ENCODE results near the gene ZNF268.
"Not testable (repeated sequence)": the region's sequence is repeated elsewhere in the genome, so short reads cannot be mapped to it uniquely, and the experiment has no call there.

The ZNF268 gene

DNA sequence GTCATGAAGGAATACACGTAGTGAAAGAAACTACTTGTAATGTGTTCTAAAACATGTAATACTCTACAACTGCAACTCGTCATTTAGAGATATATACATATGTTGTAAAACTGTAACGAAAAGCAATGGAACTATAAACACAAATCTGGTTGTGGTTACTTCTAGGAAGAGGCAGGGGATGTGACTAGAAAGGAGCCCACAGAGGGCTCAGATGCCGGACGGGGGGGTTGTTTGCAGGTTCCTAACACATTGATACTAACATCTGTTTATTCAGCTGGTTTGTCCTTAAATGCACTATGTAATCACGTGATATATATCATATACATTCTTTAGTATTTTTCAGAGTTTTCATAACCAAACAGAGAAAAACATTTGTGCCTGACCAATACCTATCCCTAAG is 70.4 kb downstream of the ZNF268 start:
- Histone ChIP-seq H3K4me1 (ENCODE audit: control insufficient read depth, insufficient read depth, low read length) (no peaks in the 10 kb centered on the region), H3K9me3 (ENCODE audit: control insufficient read depth, insufficient read depth, low read length) (peaks cover 3% of the 10 kb centered on the region; the same call in 1 of the 2 replicates), H3K27ac (ENCODE audit: low read length) (no peak overlapping the region), H3K4me3 (ENCODE audit: low read length) (no peak overlapping the region), H3K27me3 (ENCODE audit: control insufficient read depth, insufficient read depth, low read length) (no peaks in the 10 kb centered on the region), H3K36me3 (ENCODE audit: control insufficient read depth, insufficient read depth, low read length) (no peaks in the 10 kb centered on the region)
- no CpG with 5 or more reads among the region's 6 CpGs for WGBS (ENCODE audit: insufficient coverage, insufficient read length)
- DNase-seq (ENCODE audit: low read depth, low spot score), result no peak

DNA sequence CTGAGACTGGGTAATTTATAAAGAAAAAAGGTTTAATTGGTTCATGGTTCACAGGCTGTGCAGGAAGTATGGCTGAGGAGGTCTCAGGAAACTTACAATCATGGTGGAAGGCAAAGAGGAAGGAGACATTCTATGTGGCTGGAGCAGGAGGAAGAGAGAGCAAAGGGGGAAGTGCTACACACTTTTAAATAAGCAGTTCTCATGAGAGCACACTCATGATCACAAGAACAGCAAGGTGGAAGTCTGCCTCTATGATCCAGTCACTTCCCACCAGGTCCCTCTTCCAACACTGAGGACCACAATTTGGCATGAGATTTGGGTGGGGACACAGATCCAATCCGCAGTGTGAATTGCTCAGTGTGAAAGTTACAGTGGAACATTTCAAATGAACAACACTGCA is 74.5 kb downstream of the ZNF268 start:
- H3K27ac ChIP-seq (ENCODE audit: low read length); H3K4me3 ChIP-seq (ENCODE audit: low read length); H3K9me3 ChIP-seq (ENCODE audit: control insufficient read depth, insufficient read depth, low read length); H3K4me1 ChIP-seq (ENCODE audit: control insufficient read depth, insufficient read depth, low read length); H3K27me3 ChIP-seq (ENCODE audit: control insufficient read depth, insufficient read depth, low read length); DNase-seq (ENCODE audit: low read depth, low spot score); H3K36me3 ChIP-seq (ENCODE audit: control insufficient read depth, insufficient read depth, low read length): not testable (repeated sequence)
- no CpG with 5 or more reads among the region's 1 CpG for WGBS (ENCODE audit: insufficient coverage, insufficient read length)

DNA sequence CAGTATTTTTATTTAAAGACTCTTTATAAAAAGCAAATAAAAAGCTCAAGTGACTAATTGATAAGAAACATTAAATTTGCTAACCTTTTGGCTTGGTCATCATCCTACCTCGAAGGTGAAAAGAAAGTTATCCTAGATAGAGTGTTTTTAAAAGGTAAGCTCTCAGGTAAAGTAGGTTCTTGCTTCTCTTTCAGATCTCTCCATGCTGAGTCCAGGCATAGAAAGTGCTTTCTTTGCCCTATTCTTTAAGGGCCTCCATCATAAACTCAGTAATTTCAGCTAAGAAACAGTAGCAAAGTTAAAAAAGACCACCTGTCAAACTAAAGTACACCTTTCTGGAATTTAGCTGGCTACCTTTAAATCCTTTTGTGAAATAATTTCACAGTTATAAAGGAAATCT is 75.0 kb downstream of the ZNF268 start:
- DNase-seq (ENCODE audit: low read depth, low spot score), result no peak
- H3K4me1 ChIP-seq (ENCODE audit: control insufficient read depth, insufficient read depth, low read length), result no peaks in the 10 kb centered on the region
- H3K27ac ChIP-seq (ENCODE audit: low read length), result no peak overlapping the region
- WGBS (ENCODE audit: insufficient coverage, insufficient read length), result no CpG with 5 or more reads among the region's 1 CpG
- no peaks in the 10 kb centered on the region for H3K27me3 ChIP-seq (ENCODE audit: control insufficient read depth, insufficient read depth, low read length)
- no peak overlapping the region for H3K4me3 ChIP-seq (ENCODE audit: low read length)
- no peaks in the 10 kb centered on the region for H3K36me3 ChIP-seq (ENCODE audit: control insufficient read depth, insufficient read depth, low read length)
- peaks cover 3% of the 10 kb centered on the region for H3K9me3 ChIP-seq (ENCODE audit: control insufficient read depth, insufficient read depth, low read length)

DNA sequence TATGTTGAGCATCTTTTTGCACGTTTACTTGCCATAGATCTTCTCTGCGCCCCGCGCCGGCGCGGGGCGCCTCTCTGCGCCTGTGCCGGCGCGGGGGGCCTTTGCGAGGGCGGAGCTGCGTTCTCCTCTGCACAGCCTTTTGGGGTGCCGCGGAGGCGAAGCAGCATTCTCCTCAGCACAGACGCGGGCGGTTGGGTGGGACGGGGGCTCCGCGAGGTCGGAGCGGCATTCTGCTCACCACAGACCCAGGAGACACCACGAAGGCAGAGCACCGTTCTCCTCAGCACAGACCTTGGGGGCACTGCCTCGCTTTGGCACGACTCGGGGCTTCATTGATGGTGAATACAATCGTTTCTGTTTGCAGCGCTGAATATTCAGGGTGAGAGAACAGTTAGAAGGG is 82.9 kb downstream of the ZNF268 start:
- no peaks in the 10 kb centered on the region for H3K36me3 ChIP-seq (ENCODE audit: control insufficient read depth, insufficient read depth, low read length)
- WGBS (ENCODE audit: insufficient coverage, insufficient read length), result no CpG with 5 or more reads among the region's 33 CpGs
- no peak overlapping the region for H3K4me3 ChIP-seq (ENCODE audit: low read length)
- no peaks in the 10 kb centered on the region for H3K27me3 ChIP-seq (ENCODE audit: control insufficient read depth, insufficient read depth, low read length)
- H3K9me3 ChIP-seq (ENCODE audit: control insufficient read depth, insufficient read depth, low read length), result no peaks in the 10 kb centered on the region; the same call in 1 of the 2 replicates
- H3K27ac ChIP-seq (ENCODE audit: low read length), result no peak overlapping the region
- no peak for DNase-seq (ENCODE audit: low read depth, low spot score)
- no peaks in the 10 kb centered on the region for H3K4me1 ChIP-seq (ENCODE audit: control insufficient read depth, insufficient read depth, low read length)

Measured in iPS DF 6.9 (cell line).